ENCODE measurements around the gene CNBD2.
A peak's percentile ranks its signal among the peaks of the same experiment; 100 is the strongest.
"Not testable (repeated sequence)": the region's sequence is repeated elsewhere in the genome, so short reads cannot be mapped to it uniquely, and the experiment has no call there.

The CNBD2 gene

DNA sequence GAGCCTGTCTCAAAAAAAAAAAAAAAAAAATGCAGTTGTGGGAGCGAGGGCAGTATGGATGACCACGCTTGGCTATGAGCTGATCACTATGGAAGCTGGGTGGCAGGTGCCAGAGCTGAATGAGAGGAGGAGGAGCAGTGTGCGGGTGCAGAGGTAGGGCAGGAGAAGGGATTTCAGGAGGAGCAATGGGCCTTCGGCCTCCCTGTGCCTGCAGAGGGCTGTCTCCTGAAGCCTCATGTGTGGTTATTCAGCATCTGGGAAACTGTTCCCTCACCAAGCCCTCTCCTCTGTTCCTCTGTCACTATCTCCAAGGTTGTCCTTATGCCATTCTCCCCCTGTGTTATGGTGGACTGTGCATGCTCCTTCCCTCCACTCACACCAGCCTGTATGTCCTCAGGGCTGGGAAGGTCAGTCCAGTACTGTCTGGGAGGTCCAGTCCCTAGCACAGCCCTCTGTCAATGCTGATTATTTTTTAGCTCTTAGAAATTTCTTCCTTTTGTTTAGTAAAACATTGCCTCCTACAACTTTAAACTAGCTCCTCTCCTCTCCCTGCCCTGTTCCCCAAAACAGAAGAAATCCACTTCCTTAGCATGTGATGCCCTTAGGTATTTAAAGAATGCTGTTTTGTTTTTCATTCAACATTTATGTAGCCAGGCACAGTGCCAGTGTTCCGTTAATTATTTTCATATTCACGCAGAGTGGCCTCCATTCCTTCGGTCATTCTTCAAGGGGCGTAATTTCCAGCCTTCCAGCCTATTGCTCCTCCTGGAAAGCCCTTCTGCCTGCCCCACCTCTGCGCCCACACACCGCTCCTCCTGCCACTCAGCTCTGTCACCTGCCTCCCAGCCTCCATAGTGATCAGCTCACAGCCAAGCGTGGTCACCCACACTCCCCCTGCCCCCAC, 48.9 kb downstream of the CNBD2 start:
- no peak overlapping the region for H3K4me3 ChIP-seq (ENCODE audit: control insufficient read depth, low read depth, low read length)
- TF ChIP-seq, protein P1, sequence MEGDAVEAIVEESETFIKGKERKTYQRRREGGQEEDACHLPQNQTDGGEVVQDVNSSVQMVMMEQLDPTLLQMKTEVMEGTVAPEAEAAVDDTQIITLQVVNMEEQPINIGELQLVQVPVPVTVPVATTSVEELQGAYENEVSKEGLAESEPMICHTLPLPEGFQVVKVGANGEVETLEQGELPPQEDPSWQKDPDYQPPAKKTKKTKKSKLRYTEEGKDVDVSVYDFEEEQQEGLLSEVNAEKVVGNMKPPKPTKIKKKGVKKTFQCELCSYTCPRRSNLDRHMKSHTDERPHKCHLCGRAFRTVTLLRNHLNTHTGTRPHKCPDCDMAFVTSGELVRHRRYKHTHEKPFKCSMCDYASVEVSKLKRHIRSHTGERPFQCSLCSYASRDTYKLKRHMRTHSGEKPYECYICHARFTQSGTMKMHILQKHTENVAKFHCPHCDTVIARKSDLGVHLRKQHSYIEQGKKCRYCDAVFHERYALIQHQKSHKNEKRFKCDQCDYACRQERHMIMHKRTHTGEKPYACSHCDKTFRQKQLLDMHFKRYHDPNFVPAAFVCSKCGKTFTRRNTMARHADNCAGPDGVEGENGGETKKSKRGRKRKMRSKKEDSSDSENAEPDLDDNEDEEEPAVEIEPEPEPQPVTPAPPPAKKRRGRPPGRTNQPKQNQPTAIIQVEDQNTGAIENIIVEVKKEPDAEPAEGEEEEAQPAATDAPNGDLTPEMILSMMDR (IDR thresholded peaks at IDR 0.05; ENCODE audit: control insufficient read depth, insufficient read depth, low read depth, low read length, missing control alignments) = no peak
- peak; percentile 40 for DNase-seq (ENCODE audit: low read depth)

DNA sequence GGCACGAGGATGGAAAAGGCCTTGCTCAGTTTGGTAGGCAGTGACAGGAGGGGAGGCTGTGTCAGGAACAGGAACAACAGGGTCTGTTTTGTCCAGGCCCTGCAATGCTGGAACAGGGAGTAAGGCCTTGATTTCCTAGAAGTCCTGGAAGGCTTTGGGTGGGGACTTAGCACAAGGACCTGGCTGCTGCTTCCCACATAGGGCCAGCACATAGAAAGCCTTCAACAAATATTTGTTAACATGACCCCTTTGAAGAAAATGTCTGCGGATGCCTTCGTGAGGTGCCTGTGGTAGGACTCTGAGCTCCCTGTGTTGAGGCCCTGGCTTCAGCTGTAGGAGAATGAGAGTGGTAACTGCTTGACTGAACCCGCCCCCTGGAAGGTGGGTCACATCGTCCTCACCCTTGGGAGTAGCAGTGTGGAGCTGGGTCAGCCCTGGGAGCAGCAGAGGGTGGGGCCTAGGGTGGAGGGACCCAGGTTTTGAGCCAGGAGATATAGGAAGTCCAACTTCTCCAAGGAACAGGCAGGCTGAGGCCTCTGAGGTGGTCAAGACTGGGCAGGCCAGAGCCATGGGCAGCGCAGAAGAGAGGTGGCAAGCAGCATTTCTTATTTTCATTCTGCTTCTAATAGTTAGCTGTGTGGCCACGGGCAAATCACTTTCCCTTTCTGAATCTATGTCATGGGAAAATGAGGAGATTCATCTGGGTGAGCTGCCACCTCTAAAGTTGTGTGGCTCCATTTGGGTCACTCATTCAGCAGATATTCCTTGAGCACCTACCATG, 50.0 kb downstream of the CNBD2 start:
- TF ChIP-seq, protein P1 (IDR thresholded peaks at IDR 0.05; ENCODE audit: control insufficient read depth, insufficient read depth, low read depth, low read length, missing control alignments) = no peak
- DNase-seq (ENCODE audit: low read depth) = no peak
- H3K4me3 ChIP-seq (ENCODE audit: control insufficient read depth, low read depth, low read length) = no peak overlapping the region

DNA sequence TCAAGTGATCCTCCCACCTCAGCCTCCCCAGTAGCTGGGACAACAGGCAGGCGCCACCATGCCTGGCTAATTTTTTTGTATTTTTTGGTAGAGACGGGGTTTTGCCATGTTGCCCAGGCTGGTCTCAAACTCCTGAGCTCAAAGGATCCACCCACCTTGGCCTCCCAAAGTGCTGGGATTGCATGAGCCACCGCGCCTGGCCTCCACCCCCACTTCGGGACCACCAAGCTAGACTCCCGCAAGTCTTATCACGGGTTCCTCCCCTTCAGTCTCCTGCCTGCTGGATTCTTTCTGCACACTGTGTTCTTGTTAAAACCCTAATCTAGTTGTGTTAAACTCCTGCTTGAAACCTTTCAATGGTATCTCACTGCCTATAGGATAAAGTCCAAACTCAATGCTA, 57.7 kb downstream of the CNBD2 start:
- DNase-seq (ENCODE audit: low read depth); H3K4me3 ChIP-seq (ENCODE audit: control insufficient read depth, low read depth, low read length): not testable (repeated sequence)

DNA sequence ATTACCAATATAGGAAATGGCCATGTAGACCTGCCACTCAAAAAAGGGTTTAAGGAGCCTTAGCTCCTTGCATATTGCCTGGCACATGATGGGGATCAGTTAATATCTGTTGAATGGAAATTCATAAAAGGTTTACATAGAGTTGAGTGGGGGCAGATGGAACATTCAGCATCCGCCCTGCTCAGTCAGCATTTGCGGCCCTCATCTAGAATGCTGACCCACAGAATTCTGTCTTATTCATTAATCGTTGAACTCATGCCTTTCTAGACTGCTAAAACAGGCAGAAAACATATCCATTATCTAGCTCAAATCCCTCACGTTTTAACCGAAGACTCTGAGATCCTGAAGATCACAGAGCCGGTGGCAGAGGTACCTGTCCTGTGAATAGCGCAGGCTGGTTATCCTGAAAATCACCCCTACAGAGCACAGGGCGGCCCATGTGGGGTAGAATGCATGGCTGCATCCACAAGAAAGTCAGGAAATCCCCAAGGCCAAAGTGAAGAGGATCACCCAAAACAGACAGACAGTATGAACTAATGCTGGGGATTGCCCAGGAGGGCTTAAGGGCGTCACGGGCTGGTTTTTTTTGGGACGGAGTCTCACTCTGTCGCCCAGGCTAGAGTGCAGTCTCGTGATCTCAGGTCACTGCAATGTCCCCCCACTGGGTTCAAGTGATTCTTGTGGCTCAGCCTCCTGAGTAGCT, 59.9 kb downstream of the CNBD2 start:
- no peak for DNase-seq (ENCODE audit: low read depth)
- TF ChIP-seq, protein P1 (IDR thresholded peaks at IDR 0.05; ENCODE audit: control insufficient read depth, insufficient read depth, low read depth, low read length, missing control alignments) = no peak
- H3K4me3 ChIP-seq (ENCODE audit: control insufficient read depth, low read depth, low read length) = no peak overlapping the region

DNA sequence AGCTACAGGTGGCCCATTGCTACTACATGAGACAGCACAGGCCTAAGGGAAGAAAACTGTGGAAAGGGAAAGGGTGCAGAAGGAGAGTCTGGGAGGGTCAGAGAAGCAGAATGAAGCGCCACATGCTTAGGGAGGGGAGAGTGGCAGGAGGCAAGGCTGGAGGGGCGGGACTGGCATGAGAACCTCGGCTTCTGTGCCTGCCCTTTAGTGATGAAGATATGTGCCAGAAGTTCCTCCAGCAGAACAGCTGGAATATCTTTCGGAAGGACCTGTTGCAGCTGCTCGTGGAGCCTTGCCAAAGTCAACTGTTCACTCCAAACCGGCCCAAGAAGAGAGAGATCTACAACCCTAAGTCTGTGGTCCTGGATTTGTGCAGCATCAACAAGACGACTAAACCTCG, 61.8 kb downstream of the CNBD2 start:
- no peak for DNase-seq (ENCODE audit: low read depth)
- TF ChIP-seq, protein P1 (IDR thresholded peaks at IDR 0.05; ENCODE audit: control insufficient read depth, insufficient read depth, low read depth, low read length, missing control alignments) = no peak
- H3K4me3 ChIP-seq (ENCODE audit: control insufficient read depth, low read depth, low read length) = no peak overlapping the region

DNA sequence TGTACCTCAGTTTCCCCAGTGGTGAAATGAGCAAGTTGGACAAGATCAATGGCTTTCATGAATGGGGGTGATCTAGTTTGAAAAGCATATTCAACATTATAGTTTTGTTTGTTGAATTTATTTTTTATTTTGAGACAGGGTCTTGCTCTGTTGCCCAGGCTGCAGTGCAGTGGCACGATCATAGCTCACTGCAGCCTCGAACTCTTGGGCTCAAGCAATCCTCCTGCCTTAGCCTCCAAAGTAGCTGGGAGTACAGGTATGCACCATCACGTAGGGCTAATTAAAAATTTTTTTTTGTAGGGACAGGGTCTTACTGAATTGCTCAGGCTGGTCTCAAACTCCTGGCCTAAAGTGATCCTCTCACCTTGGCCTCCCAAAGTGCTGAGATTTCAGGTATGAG, 63.4 kb downstream of the CNBD2 start:
- no peak for DNase-seq (ENCODE audit: low read depth)
- TF ChIP-seq, protein P1 (IDR thresholded peaks at IDR 0.05; ENCODE audit: control insufficient read depth, insufficient read depth, low read depth, low read length, missing control alignments) = no peak
- no peak overlapping the region for H3K4me3 ChIP-seq (ENCODE audit: control insufficient read depth, low read depth, low read length)
